Kidney epithelial cell (primary cell): Measurements from ENCODE around the gene PLEKHM1. TPM values are rescaled to one million over a fixed set of nuclear protein-coding genes. Genes with fewer than 3 reads are reported as not detected.

ENCODE experiments used
- DNase-seq: peaks from one replicate; pipeline ENCODE4 v3.0.0-alpha.2; 2010; ENCODE audit warnings: low read depth
- H3K27me3 ChIP-seq: 2 replicates; pipeline ENCODE4 v1.6.0; 2011; ENCODE audit warnings: low read length; ENCODE audit not compliant: control insufficient read depth, insufficient read depth
- H3K36me3 ChIP-seq: 2 replicates; pipeline ENCODE4 v1.5.1; 2011; ENCODE audit warnings: low read length; ENCODE audit not compliant: control insufficient read depth, insufficient read depth
- H3K4me3 ChIP-seq: 2 replicates; pipeline ENCODE4 v1.5.1; 2011; ENCODE audit warnings: low read depth, mild to moderate bottlenecking, control low read depth, low read length
- total RNA-seq: library from RNA; depleted of rRNA; stranded (reverse); fragments of >200 nt; gene quantifications from 2 replicates; pipeline ENCODE4 v1.2.3, GENCODE V29; 2015
- TF ChIP-seq, protein P1 (sequence below): IDR thresholded peaks from 2 replicates; pipeline ENCODE4 v1.5.1; 2011; ENCODE audit warnings: mild to moderate bottlenecking, moderate library complexity, low read length, control low read depth, inconsistent platforms; ENCODE audit not compliant: insufficient read depth, poor library complexity, severe bottlenecking

The PLEKHM1 gene
- total RNA-seq, 1 donor from 2014 or later = 42.6 TPM

DNA sequence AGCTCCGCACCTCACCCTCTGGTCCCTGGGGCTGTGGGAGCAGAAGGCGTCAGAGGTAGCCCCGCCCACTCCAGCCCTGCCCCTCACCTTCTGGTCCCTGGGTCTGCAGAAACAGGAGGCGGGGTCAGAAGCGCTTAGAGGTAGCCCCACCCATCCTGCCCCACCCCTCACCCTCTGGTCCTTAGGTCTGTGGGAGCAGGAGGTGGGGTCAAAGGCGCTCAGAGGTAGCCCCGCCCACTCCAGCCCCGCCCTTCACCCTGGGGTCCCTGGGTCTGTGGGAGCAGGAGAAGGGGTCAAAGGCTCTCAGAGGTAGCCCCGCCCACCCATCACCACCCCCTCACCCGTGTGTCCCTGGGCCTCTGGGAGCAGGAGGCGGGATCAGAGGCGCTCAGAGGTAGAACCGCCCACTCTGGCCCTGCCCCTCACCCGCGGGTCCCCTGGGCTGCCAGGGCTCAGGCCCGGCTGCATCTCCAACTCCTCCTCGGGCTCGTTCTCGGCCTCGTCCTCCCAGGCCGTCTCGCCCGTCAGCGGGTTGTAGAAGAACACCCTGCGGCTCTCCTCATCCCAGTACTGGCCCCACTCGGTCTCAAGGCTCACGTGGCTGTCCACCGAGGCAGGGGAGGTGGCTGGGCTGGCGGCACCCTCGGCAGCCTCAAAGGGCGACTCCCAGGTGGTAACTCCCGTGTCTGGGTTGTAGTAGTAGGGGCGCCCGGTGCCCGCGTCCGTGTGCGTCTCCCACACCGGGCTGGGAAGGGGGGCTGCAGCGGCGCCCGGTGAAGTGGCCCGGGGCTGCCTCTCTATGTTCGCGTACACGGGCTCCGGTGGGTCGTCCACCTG is 85.1 kb downstream of the PLEKHM1 start:
- no peak overlapping the region for H3K4me3 ChIP-seq
- H3K36me3 ChIP-seq = no peaks in the 10 kb centered on the region
- no peak for DNase-seq
- no peaks in the 10 kb centered on the region for H3K27me3 ChIP-seq
- TF ChIP-seq, protein P1, sequence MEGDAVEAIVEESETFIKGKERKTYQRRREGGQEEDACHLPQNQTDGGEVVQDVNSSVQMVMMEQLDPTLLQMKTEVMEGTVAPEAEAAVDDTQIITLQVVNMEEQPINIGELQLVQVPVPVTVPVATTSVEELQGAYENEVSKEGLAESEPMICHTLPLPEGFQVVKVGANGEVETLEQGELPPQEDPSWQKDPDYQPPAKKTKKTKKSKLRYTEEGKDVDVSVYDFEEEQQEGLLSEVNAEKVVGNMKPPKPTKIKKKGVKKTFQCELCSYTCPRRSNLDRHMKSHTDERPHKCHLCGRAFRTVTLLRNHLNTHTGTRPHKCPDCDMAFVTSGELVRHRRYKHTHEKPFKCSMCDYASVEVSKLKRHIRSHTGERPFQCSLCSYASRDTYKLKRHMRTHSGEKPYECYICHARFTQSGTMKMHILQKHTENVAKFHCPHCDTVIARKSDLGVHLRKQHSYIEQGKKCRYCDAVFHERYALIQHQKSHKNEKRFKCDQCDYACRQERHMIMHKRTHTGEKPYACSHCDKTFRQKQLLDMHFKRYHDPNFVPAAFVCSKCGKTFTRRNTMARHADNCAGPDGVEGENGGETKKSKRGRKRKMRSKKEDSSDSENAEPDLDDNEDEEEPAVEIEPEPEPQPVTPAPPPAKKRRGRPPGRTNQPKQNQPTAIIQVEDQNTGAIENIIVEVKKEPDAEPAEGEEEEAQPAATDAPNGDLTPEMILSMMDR = no peak

DNA sequence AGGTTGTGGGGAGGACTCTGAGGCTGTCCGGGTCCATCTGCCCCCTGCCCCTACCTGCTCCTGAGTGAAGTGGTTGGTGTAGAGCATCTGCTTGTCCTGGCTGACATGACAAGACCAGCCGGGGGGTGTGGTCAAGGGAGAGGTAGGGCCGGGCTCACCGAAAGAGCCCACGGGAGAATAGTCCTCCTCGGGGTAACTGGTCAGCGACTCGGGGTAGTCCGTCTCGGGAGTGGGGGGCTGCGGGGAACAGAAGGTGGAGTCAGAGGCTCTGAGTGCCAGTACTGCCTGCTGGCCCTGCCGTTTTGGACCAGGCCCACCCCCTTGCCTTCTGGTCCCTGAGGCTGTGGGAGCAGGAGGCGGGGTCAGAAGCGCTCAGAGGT is 85.7 kb downstream of the PLEKHM1 start:
- no peak overlapping the region for H3K4me3 ChIP-seq
- no peaks in the 10 kb centered on the region for H3K27me3 ChIP-seq
- TF ChIP-seq, protein P1 = no peak
- DNase-seq = no peak
- H3K36me3 ChIP-seq = no peaks in the 10 kb centered on the region

DNA sequence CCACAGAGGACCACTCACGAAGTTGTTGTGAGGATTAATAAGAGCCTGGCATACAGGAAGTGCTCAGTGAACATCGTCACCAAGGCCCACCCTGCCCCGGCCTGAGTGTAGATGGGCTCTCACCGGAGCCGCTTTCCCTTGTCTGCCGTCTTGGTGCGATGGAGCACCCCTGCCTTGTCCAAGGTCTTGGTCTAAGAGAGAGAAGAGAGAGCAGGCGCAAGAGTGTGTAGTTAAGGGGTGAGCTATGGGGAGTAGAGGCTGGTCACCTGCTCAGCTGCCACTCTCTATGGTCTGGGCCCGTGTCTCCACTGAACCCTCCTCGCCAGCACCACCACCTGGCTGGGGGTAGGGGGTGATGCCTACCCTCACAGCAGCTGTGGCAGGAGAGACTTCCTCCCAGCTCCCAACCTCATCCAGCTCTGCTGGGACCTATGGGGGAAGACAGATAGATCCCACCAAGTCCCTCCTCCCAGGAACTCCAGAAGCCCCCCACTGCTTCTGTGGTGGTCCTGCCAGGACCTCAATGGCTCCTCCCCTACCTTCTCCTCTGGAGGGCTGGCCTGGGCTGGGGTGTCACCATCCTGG is 86.5 kb downstream of the PLEKHM1 start:
- Histone ChIP-seq H3K36me3 (no peaks in the 10 kb centered on the region), H3K4me3 (no peak overlapping the region), H3K27me3 (no peaks in the 10 kb centered on the region)
- TF ChIP-seq, protein P1 = no peak
- DNase-seq = no peak

DNA sequence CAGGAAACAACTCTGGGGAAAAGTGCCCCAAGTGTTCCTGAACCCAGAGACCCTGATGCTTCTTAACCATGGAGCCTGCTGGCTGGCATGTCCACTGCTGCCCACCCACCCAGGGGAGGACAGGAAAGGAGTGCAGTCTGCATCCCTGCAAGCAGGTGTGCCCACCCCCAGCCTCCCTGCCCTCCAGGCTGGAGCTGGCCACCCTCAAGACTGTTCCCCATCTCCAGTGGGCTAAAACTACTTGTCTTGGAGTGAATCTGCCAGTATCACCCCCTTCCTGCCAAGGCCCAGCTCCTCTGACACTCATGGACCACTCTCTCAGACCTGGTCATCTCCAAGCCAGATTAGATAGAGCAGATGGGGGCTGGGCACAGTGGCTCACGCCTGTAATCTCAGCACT is 87.6 kb downstream of the PLEKHM1 start:
- H3K4me3 ChIP-seq = no peak overlapping the region
- H3K27me3 ChIP-seq = no peaks in the 10 kb centered on the region
- TF ChIP-seq, protein P1 = no peak
- H3K36me3 ChIP-seq = no peaks in the 10 kb centered on the region
- no peak for DNase-seq

DNA sequence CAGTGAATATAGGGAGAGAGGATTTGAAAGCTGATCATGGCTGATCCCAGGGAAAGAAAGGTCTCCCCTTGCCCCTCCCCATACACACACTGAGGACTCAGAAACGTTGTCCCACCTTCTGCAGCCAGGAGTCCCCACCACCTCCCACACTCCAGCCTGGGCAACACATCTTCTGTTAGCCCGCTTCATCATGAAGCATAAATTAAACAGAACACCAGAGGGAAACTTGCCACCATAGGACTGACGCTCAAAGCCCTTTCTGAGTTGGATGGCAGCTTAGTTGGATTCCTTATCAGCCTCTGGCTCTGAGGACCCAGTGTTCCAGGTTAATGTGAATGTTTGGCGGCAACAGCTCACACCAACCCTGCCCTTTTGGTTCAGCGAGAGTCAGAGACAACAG is 91.7 kb downstream of the PLEKHM1 start:
- TF ChIP-seq, protein P1 = no peak
- H3K27me3 ChIP-seq = no peaks in the 10 kb centered on the region
- no peak for DNase-seq
- no peak overlapping the region for H3K4me3 ChIP-seq
- H3K36me3 ChIP-seq = no peaks in the 10 kb centered on the region
